ENCODE results near the gene FCRL1.

FCRL1 gene

GRCh38 chr1:157799996-157800395 is 19.9 kb downstream of the FCRL1 start:
- DNase-seq: no peak

DNA sequence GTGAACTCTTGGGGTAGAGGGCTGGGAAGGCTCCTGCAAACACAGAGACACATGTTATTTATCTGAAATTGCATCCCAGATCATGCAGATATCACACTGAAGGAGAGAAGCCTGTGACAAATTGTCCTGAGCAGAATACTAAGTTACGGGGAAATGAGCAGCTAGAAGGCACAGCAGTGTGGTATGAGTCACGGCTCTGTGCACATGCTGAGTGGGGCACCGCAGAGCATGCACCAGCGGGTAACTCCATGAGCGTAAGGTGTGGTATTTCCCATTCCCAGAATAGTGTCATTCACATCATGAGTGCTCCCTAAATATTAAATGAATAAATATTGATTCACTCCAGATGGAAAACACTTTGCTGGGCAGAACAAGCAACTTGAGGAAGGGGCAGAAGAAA is 21.7 kb downstream of the FCRL1 start:
- DNase-seq: no peak

GRCh38 chr1:157785248-157785647 is 34.7 kb downstream of the FCRL1 start:
- DNase-seq: no peak

DNA sequence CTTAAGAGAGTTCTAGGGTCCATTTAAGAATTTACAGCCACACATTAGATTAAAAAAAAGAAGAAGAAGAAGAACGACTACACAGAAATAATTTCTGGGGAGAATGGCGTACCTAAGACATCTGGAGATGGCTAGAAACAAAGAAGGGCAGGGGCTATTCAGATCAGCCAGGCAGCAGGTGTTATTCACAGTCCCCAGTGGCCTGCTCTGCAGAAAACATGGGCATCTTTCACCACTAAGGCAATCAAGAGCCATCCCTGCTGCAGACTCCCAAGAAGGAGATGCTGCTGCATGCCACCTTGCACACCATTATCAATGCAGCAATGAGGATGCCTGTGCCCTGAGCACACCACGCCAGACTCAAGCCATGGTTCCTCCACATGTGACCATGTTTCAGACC is 35.1 kb downstream of the FCRL1 start:
- DNase-seq: no peak

DNA sequence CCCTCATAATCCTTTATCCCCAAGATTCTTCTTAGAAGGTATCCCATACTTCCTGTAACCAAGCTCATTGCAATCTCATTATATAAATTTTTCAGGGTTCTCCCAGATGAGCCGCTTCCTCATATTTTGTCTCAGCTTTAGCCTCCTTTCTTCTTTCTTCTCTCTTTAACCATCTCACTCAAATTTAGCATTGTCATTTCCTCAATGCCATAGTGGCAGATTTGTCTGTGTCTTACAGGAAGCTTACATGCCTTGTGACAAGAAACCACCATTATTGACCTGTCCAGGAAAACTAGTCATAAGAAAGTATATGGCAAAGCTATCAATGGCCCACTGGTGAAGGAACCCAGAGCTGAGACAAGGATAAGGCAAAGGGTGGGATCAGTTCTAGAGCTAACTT is 37.0 kb downstream of the FCRL1 start:
- no peak for DNase-seq

DNA sequence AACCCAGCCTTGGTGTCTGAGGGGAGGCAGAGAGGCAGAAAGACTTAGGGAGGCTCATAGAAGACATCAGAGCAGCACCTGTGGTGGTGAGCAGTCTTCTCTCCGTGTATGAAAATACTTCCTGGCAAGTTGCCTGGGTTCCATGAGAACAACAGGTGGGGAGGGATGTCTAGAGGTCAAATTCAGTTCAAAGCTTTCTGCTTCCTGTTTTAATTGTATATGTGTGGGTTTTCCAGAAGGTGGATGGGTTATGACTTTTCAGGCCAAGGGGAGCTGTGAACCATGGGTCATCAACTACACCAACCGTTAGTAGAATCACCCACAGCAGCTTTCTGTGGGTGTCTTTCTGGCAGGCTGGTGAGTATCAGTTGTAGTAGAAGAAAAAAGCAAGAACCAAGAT is 38.9 kb downstream of the FCRL1 start:
- DNase-seq: no peak

- no peak for DNase-seq
Measured at GRCh38 chr1:157776971-157777391, 42.9 kb downstream of the FCRL1 start, which contains the start of gene FCRL2. Gene FCRL2 (minus strand): TSS chr1:157777132. CDS start chr1:157777073, 59 bp downstream.

DNA sequence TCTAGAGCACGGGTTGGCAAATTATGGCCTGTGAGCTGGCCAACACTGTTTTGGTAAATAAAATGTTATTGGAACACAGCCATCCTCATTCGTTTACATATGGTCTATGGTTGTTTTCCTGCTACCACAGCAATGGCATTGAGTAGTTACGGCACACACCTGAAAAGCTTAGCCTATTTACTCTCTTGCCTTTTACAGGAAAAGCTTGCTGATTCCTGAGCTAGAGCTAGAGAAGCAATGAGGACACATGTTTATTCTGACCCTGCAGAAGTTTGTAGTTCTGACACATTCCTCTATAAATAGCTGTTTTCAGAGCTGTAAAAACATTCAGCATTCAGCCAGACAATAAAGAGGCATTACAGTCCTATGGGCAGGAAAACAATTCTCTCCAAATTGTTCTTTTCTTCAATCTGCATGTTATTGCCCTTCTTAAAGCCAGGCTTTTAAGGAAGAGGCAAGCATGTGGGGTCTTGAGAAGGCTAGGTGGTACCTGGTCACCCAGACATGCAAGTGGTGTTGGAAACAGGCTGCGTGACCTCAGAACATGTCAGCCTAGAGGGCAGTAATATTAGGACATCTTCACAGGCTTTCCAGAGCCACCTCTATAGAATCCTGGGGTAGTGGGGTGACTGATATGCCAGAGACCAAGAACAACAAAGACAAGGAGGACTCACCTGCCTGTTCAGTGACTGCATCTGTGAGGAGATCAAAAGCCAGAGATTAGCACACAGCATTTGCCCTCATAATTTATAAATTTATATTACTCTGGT is 44.6 kb downstream of the FCRL1 start:
- DNase-seq: no peak

- no peak for DNase-seq
Measured at GRCh38 chr1:157774412-157774811, 45.5 kb downstream of the FCRL1 start.

- no peak for DNase-seq
Measured at GRCh38 chr1:157773493-157774350, 46.2 kb downstream of the FCRL1 start.

DNA sequence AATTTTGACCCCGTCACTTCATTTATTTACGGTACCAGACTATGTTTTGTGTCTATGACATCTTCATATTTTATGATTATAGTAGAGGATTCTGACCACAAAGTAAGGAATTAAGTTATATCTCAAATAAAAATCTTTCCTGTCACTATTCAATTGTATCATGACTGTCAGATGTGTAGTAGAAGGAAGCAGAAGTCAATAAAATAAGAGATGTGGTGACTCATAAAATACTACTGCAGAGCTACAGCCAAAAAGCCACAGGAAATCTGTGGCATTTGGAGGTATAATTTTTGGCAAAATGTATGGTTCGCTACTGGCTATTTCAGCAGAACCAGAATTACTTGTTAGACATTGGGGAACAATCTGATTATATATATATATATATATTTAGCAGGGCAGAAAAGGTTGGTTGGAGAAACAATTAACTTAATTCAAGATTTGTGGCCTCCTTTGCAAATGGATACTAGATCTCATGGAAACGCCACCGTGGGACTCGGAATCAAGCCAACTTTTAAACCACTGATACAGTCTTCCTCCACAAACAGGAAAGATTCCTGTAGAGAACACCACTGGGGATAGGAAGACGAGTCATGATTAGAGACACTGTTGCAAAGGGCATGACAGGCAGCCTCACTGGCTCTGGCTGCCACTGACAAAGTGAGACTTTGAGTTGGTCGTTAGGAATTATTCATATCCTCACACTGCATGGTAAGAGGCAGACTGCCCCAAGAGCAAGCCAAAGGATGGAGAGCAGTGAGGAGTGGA is 48.1 kb downstream of the FCRL1 start:
- DNase-seq: no peak

GRCh38 chr1:157770442-157771043 is 49.4 kb downstream of the FCRL1 start:
- DNase-seq: no peak

DNA sequence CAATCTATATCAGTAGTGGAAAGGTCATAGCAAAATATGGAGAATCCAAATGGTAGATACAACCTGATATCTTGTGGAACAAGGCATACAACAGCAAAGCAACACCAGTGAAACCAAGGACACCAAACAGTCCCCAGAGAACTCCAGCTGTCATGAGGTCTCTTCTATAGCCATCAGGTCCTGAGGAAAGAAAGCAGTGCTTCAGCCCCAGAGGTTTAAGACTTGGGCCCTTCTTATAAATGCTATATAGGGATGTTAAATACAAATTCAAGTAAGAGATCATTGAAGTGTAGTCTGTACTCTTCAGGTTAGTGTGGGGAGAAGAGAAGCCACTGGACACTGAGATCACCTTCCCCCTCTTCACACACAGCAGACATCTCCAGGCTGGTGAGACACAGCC is 53.1 kb downstream of the FCRL1 start:
- no peak for DNase-seq

GRCh38 chr1:157758018-157758417 is 61.9 kb downstream of the FCRL1 start:
- no peak for DNase-seq

- no peak for DNase-seq
Measured at GRCh38 chr1:157753611-157754010, 66.3 kb downstream of the FCRL1 start.

DNA sequence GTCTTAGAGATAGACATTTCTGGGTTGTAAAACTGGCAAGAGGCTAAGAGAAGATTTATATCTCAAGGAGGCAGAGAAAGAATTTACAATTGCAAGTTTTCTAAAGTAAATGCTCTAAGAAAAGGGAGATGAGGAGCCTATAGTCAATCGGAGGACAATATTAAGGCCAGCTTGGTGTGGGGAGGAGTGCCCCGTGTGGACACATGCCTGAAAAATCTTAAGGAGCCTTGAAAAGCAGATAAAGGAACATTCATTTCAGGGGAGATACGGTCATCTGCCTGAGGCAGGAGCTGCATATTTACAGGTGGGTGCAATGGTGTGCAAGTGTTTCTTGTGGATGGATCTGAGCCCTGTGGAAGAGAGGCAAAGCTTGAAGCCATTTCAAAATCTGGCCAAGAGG is 68.6 kb downstream of the FCRL1 start:
- no peak for DNase-seq

DNA sequence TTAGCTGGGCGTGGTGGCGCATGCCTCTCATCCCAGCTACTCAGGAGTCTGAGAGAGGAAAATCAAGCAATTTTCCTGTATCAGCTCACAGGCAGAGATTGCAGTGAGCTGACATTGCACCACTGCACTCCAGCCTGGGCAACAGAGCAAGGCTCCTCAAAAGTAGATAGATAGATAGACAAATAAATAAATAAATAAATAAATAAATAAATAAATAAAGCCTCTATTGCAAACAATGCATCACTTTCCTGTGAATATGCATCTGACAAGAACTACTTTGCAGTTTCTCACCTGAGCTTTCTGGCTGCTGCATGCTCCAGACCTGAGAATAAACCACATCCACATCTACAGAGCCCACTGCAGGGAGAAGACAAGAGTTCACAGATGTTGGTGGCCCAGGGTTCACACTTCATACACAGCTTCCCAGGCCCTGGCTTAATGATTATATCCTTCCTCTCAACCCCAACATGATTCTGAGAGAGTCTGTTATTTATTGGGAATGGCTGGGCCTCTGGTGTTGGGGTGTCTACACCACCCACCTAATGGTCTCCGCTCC is 71.6 kb downstream of the FCRL1 start:
- DNase-seq: no peak
